Epidermal melanocyte (primary cell): ENCODE data around the gene MRPS2.
A peak's percentile ranks its signal among the peaks of the same experiment; 100 is the strongest.

ENCODE experiments used
- DNase-seq: peaks from one replicate; pipeline ENCODE4 v3.0.0; 2011; ENCODE audit warnings: low spot score; ENCODE audit not compliant: insufficient read length

MRPS2 gene

GRCh38 chr9:135480071-135480939 lies 20.2 kb upstream of the MRPS2 start:
- peak; percentile 56 for DNase-seq

GRCh38 chr9:135480940-135481310 lies 19.6 kb upstream of the MRPS2 start:
- no peak for DNase-seq

- no peak for DNase-seq
Measured at GRCh38 chr9:135482015-135482754, 18.3 kb upstream of the MRPS2 start.

GRCh38 chr9:135484460-135485277 lies 15.8 kb upstream of the MRPS2 start:
- DNase-seq: no peak

GRCh38 chr9:135485385-135485784 lies 15.1 kb upstream of the MRPS2 start:
- DNase-seq: no peak

- DNase-seq: no peak
Measured at GRCh38 chr9:135485832-135486231, 14.7 kb upstream of the MRPS2 start.

- no peak for DNase-seq
Measured at GRCh38 chr9:135486267-135487065, 14.0 kb upstream of the MRPS2 start.

GRCh38 chr9:135487281-135488012 lies 13.0 kb upstream of the MRPS2 start:
- no peak for DNase-seq

- no peak for DNase-seq
Measured at GRCh38 chr9:135488013-135488330, 12.5 kb upstream of the MRPS2 start.

GRCh38 chr9:135488527-135488926 lies 12.0 kb upstream of the MRPS2 start:
- DNase-seq: no peak

GRCh38 chr9:135489188-135489906 lies 11.1 kb upstream of the MRPS2 start:
- no peak for DNase-seq

- no peak for DNase-seq
Measured at GRCh38 chr9:135490166-135490870, 10.2 kb upstream of the MRPS2 start.

GRCh38 chr9:135490980-135491464 lies 9.5 kb upstream of the MRPS2 start:
- no peak for DNase-seq

- DNase-seq: no peak
Measured at GRCh38 chr9:135491764-135492163, 8.7 kb upstream of the MRPS2 start.

GRCh38 chr9:135492886-135493669 lies 7.4 kb upstream of the MRPS2 start:
- no peak for DNase-seq

GRCh38 chr9:135494791-135495559 lies 5.5 kb upstream of the MRPS2 start:
- no peak for DNase-seq

GRCh38 chr9:135498381-135499126 lies 1.9 kb upstream of the MRPS2 start:
- DNase-seq: no peak
